Central memory CD8-positive, alpha-beta T cell (primary cell): ENCODE data around the gene RSL24D1.
"Not testable (repeated sequence)": the region's sequence is repeated elsewhere in the genome, so short reads cannot be mapped to it uniquely, and the experiment has no call there.

Source experiments
- ATAC-seq: fragments of 150-1000 bp; cut with Tn5 transposase; replicated peaks from 2 replicates; pipeline ENCODE4 v1.10.0; 2022; ENCODE audit warnings: mild to moderate bottlenecking, moderate FRiP score, moderate number of reproducible peaks; ENCODE audit not compliant: poor library complexity, severe bottlenecking; ENCODE audit errors: extremely low read depth
- DNase-seq, 2 donors: peaks; one replicate each; pipeline ENCODE4 v3.0.0; 2021; ENCODE audit warnings: low spot score in 2 of 2
- H3K27ac Mint-ChIP-seq: one replicate; pipeline ENCODE4 v1.8.0; 2022; ENCODE audit warnings: low read depth, mild to moderate bottlenecking, moderate library complexity, mixed read lengths
- H3K27me3 Mint-ChIP-seq: one replicate; pipeline ENCODE4 v1.8.0; 2022; ENCODE audit warnings: mixed read lengths
- H3K36me3 Mint-ChIP-seq: one replicate; pipeline ENCODE4 v1.8.0; 2022; ENCODE audit warnings: mild to moderate bottlenecking, moderate library complexity, mixed read lengths; ENCODE audit not compliant: insufficient read depth
- H3K4me1 Mint-ChIP-seq: one replicate; pipeline ENCODE4 v1.8.0; 2022; ENCODE audit warnings: mixed read lengths
- H3K4me3 Mint-ChIP-seq: one replicate; pipeline ENCODE4 v1.8.0; 2022; ENCODE audit warnings: mild to moderate bottlenecking, moderate library complexity, mixed read lengths
- H3K9me3 Mint-ChIP-seq: one replicate; pipeline ENCODE4 v1.8.0; 2022; ENCODE audit warnings: mixed read lengths

The RSL24D1 gene

DNA sequence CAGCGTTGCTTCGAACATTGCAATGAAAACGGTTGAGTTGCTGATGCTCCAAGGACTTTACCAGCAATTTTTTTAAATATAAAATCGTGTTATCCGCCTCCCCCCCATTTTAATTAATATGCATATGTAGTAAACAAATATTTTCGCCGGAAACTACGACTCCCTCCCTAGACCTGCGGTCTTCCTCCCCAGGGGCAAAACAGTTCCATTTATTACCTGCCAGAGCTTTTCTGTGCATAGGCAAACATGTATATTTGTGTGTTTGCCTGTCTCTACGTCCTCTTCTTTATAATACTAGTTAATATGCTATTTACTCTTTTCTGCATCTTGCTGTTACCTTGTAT lies 593 bp upstream of the RSL24D1 start:
- no peak for DNase-seq
- no peak for ATAC-seq

DNA sequence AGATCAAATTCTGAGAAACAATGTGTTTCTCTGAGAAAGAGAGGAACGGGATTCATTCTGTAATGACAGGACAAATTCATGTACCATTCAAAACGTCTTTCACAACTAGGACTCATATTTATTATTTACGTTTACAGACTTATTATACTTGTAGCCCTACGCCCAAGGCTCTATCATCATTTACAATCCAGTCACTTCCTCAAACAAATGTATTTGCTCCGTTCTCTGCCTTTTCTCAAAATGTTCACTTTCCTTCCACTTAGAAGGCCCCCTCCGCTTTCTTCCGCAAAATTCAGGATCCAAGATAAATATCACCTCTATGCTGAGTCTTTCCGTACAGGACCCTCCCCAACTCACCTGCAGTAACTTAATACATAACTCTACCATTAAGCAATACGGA lies 745 bp downstream of the RSL24D1 start:
- Mint-ChIP-seq H3K36me3 (peaks cover 24% of the 10 kb centered on the region), H3K9me3 (no peaks in the 10 kb centered on the region), H3K4me3 (no peak overlapping the region), H3K4me1 (peaks cover 26% of the 10 kb centered on the region), H3K27me3 (no peaks in the 10 kb centered on the region), H3K27ac (no peak overlapping the region)
- DNase-seq (no peak), ATAC-seq (no peak)

More for the DNA sequence above, 593 bp upstream of the RSL24D1 start:
- peaks cover 15% of the 10 kb centered on the region for H3K4me1 Mint-ChIP-seq
- H3K4me3 Mint-ChIP-seq: no peak overlapping the region
- H3K27me3 Mint-ChIP-seq: no peaks in the 10 kb centered on the region
- H3K27ac Mint-ChIP-seq: no peak overlapping the region
- H3K9me3 Mint-ChIP-seq: no peaks in the 10 kb centered on the region
- H3K36me3 Mint-ChIP-seq: peaks cover 16% of the 10 kb centered on the region

DNA sequence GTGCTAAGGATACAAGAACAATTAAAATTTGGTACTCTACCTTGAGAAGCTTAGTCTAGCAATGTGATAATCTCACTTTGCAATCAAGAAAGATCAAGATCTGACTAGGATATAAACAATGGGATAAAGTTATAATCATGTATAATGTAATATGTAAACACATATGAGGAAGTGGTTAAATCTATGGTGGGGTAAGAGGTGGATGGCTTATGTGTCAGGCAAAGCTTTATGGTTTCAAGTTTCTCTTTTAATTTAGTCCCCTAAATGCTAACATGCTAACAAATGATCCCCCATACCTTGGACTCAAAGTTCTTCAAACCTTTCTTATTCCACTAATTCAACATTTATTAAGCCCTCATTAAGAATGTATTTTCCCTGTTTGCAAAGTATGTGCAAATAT lies 2.5 kb downstream of the RSL24D1 start:
- no peak overlapping the region for H3K27ac Mint-ChIP-seq

DNA sequence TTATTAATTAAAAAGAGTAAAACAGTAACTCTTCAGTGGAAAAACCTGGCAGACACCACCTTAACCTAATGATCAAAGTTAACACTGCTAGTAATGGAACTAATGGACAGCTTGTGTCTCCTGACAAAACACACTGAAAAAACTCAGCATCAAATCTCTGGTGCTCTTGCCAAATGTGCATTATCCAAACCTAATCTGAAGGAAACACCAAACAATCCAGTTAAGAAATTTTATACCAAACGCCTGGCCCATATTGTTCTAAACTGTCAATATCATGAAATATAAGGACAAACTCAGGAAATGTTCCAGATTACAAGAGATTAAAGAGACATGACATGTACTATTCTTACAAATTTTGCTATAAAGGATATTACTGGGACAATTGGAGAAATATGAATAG lies 10.4 kb downstream of the RSL24D1 start:
- ATAC-seq: no peak
- Mint-ChIP-seq H3K27ac (peak overlapping the region; percentile 8), H3K36me3 (peaks cover 65% of the 10 kb centered on the region), H3K4me3 (no peak overlapping the region), H3K27me3 (no peaks in the 10 kb centered on the region), H3K9me3 (no peaks in the 10 kb centered on the region), H3K4me1 (peaks cover 38% of the 10 kb centered on the region)
- no peak for DNase-seq

More for the DNA sequence above, 2.5 kb downstream of the RSL24D1 start:
- peaks cover 26% of the 10 kb centered on the region for H3K4me1 Mint-ChIP-seq
- DNase-seq (no peak), ATAC-seq (no peak)
- H3K36me3 Mint-ChIP-seq: peaks cover 35% of the 10 kb centered on the region
- H3K4me3 Mint-ChIP-seq: no peak overlapping the region
- H3K27me3 Mint-ChIP-seq: no peaks in the 10 kb centered on the region
- H3K9me3 Mint-ChIP-seq: no peaks in the 10 kb centered on the region

DNA sequence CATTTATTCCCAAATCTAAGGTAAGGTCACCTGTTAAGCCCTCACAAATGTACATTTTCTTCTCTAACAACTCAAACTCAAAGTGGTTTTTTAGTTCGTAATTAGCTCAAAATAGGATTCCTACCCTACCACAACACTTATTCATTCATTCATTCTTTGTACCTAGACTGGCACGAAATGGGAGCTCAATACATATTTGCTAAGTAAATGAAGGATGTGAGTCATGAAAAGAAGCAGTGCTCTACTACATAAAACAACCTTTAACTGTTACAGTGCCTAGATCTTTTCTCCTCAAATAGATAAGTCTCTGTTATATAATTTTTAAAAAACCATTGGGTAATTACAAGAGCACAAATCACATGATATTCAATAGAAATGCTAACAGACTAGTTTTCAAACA lies 13.1 kb downstream of the RSL24D1 start:
- H3K27ac Mint-ChIP-seq: peak overlapping the region; percentile 36
- peaks cover 72% of the 10 kb centered on the region for H3K36me3 Mint-ChIP-seq
- no peak for ATAC-seq
- no peak for DNase-seq
- no peak overlapping the region for H3K4me3 Mint-ChIP-seq
- H3K27me3 Mint-ChIP-seq: no peaks in the 10 kb centered on the region
- H3K9me3 Mint-ChIP-seq: no peaks in the 10 kb centered on the region
- peaks cover 33% of the 10 kb centered on the region for H3K4me1 Mint-ChIP-seq

DNA sequence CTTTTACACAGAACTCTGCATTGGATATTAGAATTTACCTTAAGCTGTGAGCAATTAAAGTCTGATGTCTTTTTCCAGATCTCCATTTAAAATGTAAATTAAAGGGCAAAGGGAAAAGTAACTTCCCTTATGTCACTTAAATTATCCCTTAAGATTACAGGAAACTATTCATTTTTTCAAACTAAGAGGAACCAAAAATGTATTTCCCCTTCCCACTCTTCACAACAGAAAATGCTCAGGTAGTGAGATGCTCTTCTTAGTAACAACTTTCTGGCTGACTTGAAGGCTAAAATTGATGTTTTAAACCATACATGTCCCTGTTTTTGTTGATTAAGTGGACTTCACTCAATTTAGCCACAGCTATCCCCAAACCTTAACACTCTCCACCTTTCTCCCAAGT lies 17.6 kb downstream of the RSL24D1 start:
- Mint-ChIP-seq H3K27me3 (no peaks in the 10 kb centered on the region), H3K4me1 (peaks cover 5% of the 10 kb centered on the region), H3K9me3 (no peaks in the 10 kb centered on the region), H3K4me3 (no peak overlapping the region), H3K27ac (no peak overlapping the region), H3K36me3 (peaks cover 46% of the 10 kb centered on the region)
- no peak for ATAC-seq
- DNase-seq: no peak

DNA sequence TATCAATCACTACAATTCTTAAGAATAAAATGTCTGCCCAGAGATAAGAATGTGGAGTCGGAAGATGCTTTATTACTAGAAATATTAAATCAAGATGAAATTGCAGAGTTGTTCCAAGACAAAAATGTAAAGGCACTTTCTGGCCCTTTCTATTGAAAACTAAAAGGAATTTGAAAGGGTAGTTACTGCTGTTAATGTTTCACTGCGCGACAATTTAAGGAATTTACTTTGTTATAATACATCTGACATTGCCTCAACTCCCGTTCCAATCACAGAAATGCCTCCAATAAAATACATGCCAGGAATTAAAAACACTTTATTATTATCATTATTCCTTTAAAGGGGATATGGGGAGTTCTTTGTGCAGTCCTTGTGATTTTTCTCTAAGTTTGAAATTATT lies 26.4 kb downstream of the RSL24D1 start:
- Mint-ChIP-seq H3K27me3 (no peaks in the 10 kb centered on the region), H3K27ac (no peak overlapping the region), H3K4me1 (peaks cover 5% of the 10 kb centered on the region), H3K36me3 (no peaks in the 10 kb centered on the region), H3K4me3 (no peak overlapping the region), H3K9me3 (no peaks in the 10 kb centered on the region)
- ATAC-seq: no peak
- no peak for DNase-seq

DNA sequence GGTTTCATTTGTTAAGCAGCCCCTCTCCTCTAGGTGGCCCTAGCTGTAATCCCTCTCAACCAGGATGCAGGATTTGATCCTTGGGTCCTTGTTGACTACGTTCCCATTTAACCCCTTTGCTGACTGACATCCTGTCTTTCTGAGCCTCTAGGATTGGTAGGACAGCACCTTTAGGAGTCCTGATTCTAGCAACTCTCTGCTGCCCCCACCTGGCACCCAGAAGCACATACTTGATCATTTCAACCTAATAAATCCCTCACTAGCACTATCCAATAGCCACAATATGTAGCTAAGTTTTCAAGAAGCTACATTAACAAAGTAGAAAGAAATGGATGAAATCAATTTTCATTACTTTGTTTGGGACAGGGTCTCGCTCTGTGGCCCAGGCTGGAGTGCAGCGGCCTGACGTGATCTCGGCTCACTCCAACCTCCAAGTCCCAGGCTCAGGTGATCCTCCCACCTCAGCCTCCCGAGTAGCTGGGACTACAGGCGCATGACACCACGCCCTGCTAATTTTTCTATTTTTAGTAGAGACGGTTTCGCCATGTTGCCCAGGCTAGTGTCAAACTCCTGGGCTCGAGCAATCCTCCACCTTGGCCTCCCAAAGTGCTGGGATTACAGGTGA lies 28.3 kb downstream of the RSL24D1 start:
- ATAC-seq (peak; percentile 54), DNase-seq (no peak)
- Mint-ChIP-seq H3K36me3 (no peaks in the 10 kb centered on the region), H3K27me3 (no peaks in the 10 kb centered on the region), H3K27ac (no peak overlapping the region), H3K9me3 (no peaks in the 10 kb centered on the region), H3K4me3 (no peak overlapping the region), H3K4me1 (peaks cover 5% of the 10 kb centered on the region)

DNA sequence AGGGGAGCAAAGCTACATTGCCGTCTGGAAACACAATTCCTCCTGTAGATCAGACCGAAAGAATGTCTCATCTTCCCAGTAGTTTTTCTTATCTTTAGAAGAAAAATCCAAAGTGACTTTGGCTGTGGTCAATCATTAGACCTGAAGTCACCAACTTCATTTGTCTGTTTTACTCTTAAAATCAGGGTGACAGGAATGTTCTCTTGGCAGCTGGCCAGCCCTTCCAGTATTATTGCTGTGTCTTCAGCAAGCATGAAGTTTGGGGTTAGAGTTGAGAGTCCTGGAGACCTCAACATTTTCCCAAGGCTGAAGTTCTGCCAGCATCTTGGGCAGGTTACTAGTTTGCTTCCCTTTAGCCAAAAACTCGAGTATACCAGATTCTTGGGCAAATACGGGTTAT lies 32.5 kb downstream of the RSL24D1 start:
- Mint-ChIP-seq H3K9me3 (no peaks in the 10 kb centered on the region), H3K4me3 (no peak overlapping the region), H3K27me3 (peaks cover under 1% of the 10 kb centered on the region), H3K36me3 (peaks cover 2% of the 10 kb centered on the region), H3K4me1 (peaks cover 5% of the 10 kb centered on the region), H3K27ac (no peak overlapping the region)
- ATAC-seq: no peak
- DNase-seq: no peak

DNA sequence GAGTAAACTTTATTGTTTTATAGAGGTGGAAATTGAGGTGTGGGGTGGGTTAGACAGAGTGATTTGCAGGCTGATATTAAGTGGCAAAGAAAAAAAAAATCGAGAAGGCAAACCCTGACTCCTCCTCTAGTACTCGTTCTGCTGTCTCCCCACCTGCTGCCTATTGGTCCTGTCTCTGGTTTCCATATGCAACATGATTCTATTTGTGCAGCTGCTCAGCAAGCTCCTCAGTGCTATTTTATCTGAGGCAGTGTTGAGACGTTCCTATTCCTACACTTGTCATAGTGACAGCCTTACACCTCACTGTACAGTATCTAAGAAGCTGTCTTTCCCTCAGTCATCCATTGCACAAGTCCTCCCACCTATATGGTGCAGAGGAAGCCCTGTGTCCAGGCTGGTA lies 45.1 kb downstream of the RSL24D1 start:
- ATAC-seq (no peak), DNase-seq (no peak)
- no peaks in the 10 kb centered on the region for H3K4me1 Mint-ChIP-seq
- H3K4me3 Mint-ChIP-seq: no peak overlapping the region
- no peak overlapping the region for H3K27ac Mint-ChIP-seq
- no peaks in the 10 kb centered on the region for H3K36me3 Mint-ChIP-seq
- H3K9me3 Mint-ChIP-seq: no peaks in the 10 kb centered on the region
- peaks cover 13% of the 10 kb centered on the region for H3K27me3 Mint-ChIP-seq

DNA sequence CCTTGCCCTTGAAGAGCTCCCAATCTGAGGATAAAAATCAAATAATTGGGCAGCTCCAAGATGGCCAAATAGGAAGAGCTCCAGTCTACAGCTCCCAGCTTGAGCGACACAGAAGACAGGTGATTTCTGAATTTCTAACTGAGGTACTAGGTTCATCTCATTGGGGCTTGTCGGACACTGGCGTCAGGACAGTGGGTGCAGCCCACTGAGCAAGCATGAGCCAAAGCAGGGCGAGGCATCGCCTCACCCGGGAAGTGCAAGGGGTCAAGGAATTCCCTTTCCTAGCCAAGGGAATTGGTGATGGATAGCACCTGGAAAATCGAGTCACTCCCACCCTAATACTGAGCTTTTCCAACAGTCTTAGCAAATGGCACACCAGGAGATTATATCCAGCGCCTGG lies 53.6 kb downstream of the RSL24D1 start:
- H3K27ac Mint-ChIP-seq, H3K36me3 Mint-ChIP-seq, H3K4me1 Mint-ChIP-seq, DNase-seq, ATAC-seq, H3K4me3 Mint-ChIP-seq: not testable (repeated sequence)
- Mint-ChIP-seq H3K9me3 (peaks cover 16% of the 10 kb centered on the region), H3K27me3 (peaks cover 45% of the 10 kb centered on the region)

DNA sequence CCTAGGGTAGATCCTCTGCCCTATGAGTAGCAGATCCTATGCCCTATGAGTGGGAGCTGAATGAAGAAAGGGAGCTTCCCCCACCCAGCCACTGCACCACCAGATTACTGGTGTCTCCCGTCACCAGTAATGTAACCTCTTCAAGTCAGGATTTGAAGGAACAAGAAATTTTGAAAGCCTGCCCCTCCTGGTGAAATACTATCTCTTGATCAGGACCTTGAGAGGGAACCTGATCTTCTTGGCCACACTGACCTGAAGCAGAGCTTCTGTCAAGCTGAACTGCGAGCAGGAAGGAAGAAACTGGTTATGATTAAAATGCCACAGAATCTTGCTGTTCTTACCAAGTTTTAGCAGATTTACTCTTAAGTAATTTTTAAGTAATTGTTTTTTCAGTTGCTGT lies 62.8 kb downstream of the RSL24D1 start:
- Mint-ChIP-seq H3K36me3 (no peaks in the 10 kb centered on the region), H3K4me1 (no peaks in the 10 kb centered on the region), H3K27ac (no peak overlapping the region), H3K27me3 (peaks cover 55% of the 10 kb centered on the region), H3K4me3 (no peak overlapping the region), H3K9me3 (peaks cover 26% of the 10 kb centered on the region)
- DNase-seq (no peak), ATAC-seq (no peak)

DNA sequence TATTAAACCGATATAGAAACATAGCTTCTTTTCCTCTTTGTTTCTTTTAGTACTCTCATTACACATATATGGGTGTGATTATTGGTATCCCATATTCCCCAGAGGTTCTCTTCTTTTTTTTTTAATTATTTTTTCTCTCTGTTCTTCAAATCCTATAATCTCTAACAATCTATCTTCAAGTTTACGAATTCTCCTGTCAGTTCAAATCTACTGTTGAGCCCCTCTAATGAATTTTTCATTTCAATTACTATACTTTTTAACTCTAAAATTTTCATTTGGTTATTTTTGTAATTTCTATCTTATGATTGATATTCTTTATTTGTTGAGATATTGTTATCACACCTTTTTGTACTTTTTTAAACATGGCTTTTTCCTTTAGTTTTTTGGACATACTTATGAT lies 64.1 kb downstream of the RSL24D1 start:
- DNase-seq (no peak), ATAC-seq (no peak)
- Mint-ChIP-seq H3K27me3 (peaks cover 42% of the 10 kb centered on the region), H3K9me3 (peaks cover 19% of the 10 kb centered on the region), H3K4me3 (no peak overlapping the region), H3K4me1 (no peaks in the 10 kb centered on the region), H3K27ac (no peak overlapping the region), H3K36me3 (no peaks in the 10 kb centered on the region)
